H9 (cell line): Measurements from ENCODE around the gene NKD2. TPM values are rescaled to one million over a fixed set of nuclear protein-coding genes. Genes with fewer than 3 reads are reported as not detected.

Source experiments
- DNase-seq: peaks from one replicate; pipeline ENCODE4 v3.0.0-alpha.2; 2017
- H2AFZ ChIP-seq: one replicate; pipeline ENCODE4 v1.6.1; 2013; ENCODE audit warnings: mild to moderate bottlenecking, low read length, control low read depth, moderate library complexity
- H2AK5ac ChIP-seq: 2 replicates; pipeline ENCODE4 v1.6.1; 2013; ENCODE audit warnings: low read length, control low read depth, mixed read lengths; ENCODE audit not compliant: insufficient read length
- H2BK120ac ChIP-seq: one replicate; pipeline ENCODE4 v1.6.1; 2013; ENCODE audit warnings: low read depth, mild to moderate bottlenecking, low read length, control low read depth, inconsistent platforms; ENCODE audit not compliant: poor library complexity, severe bottlenecking
- H2BK12ac ChIP-seq: 2 replicates; pipeline ENCODE4 v1.6.1; 2013; ENCODE audit warnings: low read length, control low read depth, mixed read lengths, low read depth; ENCODE audit not compliant: insufficient read length
- H2BK15ac ChIP-seq: 2 replicates; pipeline ENCODE4 v1.6.1; 2013; ENCODE audit warnings: low read depth, low read length, control low read depth
- H2BK20ac ChIP-seq: one replicate; pipeline ENCODE4 v1.6.1; 2013; ENCODE audit warnings: low read depth, mild to moderate bottlenecking, low read length, control low read depth, inconsistent platforms; ENCODE audit not compliant: poor library complexity, severe bottlenecking
- H2BK5ac ChIP-seq: 2 replicates; pipeline ENCODE4 v1.6.1; 2013; ENCODE audit warnings: low read length, control low read depth, mixed read lengths; ENCODE audit not compliant: insufficient read length
- H3K14ac ChIP-seq: 2 replicates; pipeline ENCODE4 v1.6.1; 2013; ENCODE audit warnings: low read length, control low read depth; ENCODE audit not compliant: insufficient read depth
- H3K18ac ChIP-seq: 2 replicates; pipeline ENCODE4 v1.6.1; 2013; ENCODE audit warnings: low read depth, mild to moderate bottlenecking, mixed read lengths, low read length, control low read depth; ENCODE audit not compliant: insufficient read length
- H3K23ac ChIP-seq: 2 replicates; pipeline ENCODE4 v1.6.1; 2013; ENCODE audit warnings: low read length, control low read depth, mixed read lengths, low read depth; ENCODE audit not compliant: insufficient read length
- H3K23me2 ChIP-seq: 2 replicates; pipeline ENCODE4 v1.6.1; 2013; ENCODE audit warnings: low read depth, mild to moderate bottlenecking, mixed read lengths, low read length, control low read depth; ENCODE audit not compliant: insufficient read length, poor library complexity, severe bottlenecking
- H3K27ac ChIP-seq: 2 replicates; pipeline ENCODE4 v1.5.1; 2013; ENCODE audit warnings: low read length, control low read depth, mixed read lengths, low read depth; ENCODE audit not compliant: insufficient read length
- H3K27me3 ChIP-seq: 2 replicates; pipeline ENCODE4 v1.6.1; 2013; ENCODE audit warnings: low read length, control low read depth, inconsistent platforms; ENCODE audit not compliant: insufficient read depth
- H3K4ac ChIP-seq: 2 replicates; pipeline ENCODE4 v1.6.1; 2013; ENCODE audit warnings: low read depth, mild to moderate bottlenecking, control low read depth, inconsistent platforms, low read length, moderate library complexity
- H3K4me1 ChIP-seq: 2 replicates; pipeline ENCODE4 v1.6.1; 2013; ENCODE audit warnings: low read length, control low read depth, inconsistent platforms; ENCODE audit not compliant: insufficient read depth
- H3K4me2 ChIP-seq: 2 replicates; pipeline ENCODE4 v1.6.1; 2013; ENCODE audit warnings: low read length, control low read depth, mixed read lengths; ENCODE audit not compliant: insufficient read length, insufficient read depth
- H3K56ac ChIP-seq: 2 replicates; pipeline ENCODE4 v1.6.1; 2013; ENCODE audit warnings: low read depth, mild to moderate bottlenecking, mixed read lengths, low read length, control low read depth; ENCODE audit not compliant: insufficient read length
- H3K79me1 ChIP-seq: 2 replicates; pipeline ENCODE4 v1.6.1; 2013; ENCODE audit warnings: low read depth, mild to moderate bottlenecking, moderate library complexity, low read length, control low read depth, inconsistent platforms; ENCODE audit not compliant: insufficient read depth, poor library complexity, severe bottlenecking
- H3K79me2 ChIP-seq: 2 replicates; pipeline ENCODE4 v1.6.1; 2013; ENCODE audit warnings: low read length, control low read depth, inconsistent platforms; ENCODE audit not compliant: insufficient read depth
- H3K9ac ChIP-seq: 2 replicates; pipeline ENCODE4 v1.6.1; 2013; ENCODE audit warnings: low read length, control low read depth, mixed read lengths; ENCODE audit not compliant: insufficient read length; ENCODE audit errors: extremely low read depth
- H3K9me3 ChIP-seq: one replicate; pipeline ENCODE4 v1.6.1; 2013; ENCODE audit warnings: low read depth, low read length, inconsistent platforms; ENCODE audit not compliant: control insufficient read depth
- H3T11ph ChIP-seq: one replicate; pipeline ENCODE4 v1.6.1; 2013; ENCODE audit warnings: mild to moderate bottlenecking, low read length, control low read depth, inconsistent platforms
- H4K20me1 ChIP-seq: one replicate; pipeline ENCODE4 v1.6.1; 2013; ENCODE audit not compliant: control insufficient read depth, insufficient read length, insufficient read depth
- H4K5ac ChIP-seq: 2 replicates; pipeline ENCODE4 v1.6.1; 2013; ENCODE audit warnings: low read depth, mild to moderate bottlenecking, mixed read lengths, low read length, control low read depth; ENCODE audit not compliant: insufficient read length
- H4K8ac ChIP-seq: replicated peaks from 2 replicates; pipeline ENCODE4 v1.6.1; 2013; ENCODE audit warnings: low read length, control low read depth, mixed read lengths, low read depth; ENCODE audit not compliant: insufficient read length
- H4K91ac ChIP-seq: 2 replicates; pipeline ENCODE4 v1.6.1; 2013; ENCODE audit warnings: low read depth, mild to moderate bottlenecking, moderate library complexity, mixed read lengths, low read length, control low read depth; ENCODE audit not compliant: insufficient read length
- H3K27ac Mint-ChIP-seq, 3 experiments: 2 replicates in 2 of 3; 3 replicates in 1 of 3; pipeline ENCODE4 v1.8.0; 2020 to 2021; ENCODE audit warnings: mixed read lengths in 3 of 3, mild to moderate bottlenecking in 1 of 3, moderate library complexity in 1 of 3
- H3K27me3 Mint-ChIP-seq: 2 replicates; pipeline ENCODE4 v1.8.0; 2021; ENCODE audit warnings: low read depth, mild to moderate bottlenecking, moderate library complexity, mixed read lengths
- H3K36me3 Mint-ChIP-seq, 3 experiments: 2 replicates in 2 of 3; 3 replicates in 1 of 3; pipeline ENCODE4 v1.8.0; 2020 to 2021; ENCODE audit warnings: low read depth in 3 of 3, mixed read lengths in 3 of 3; ENCODE audit not compliant: insufficient read depth in 1 of 3
- H3K4me1 Mint-ChIP-seq, 2 experiments: 2 replicates each; pipeline ENCODE4 v1.8.0; 2020; ENCODE audit warnings: mixed read lengths in 2 of 2
- H3K4me3 Mint-ChIP-seq, 2 experiments: 2 replicates in 1 of 2; 3 replicates in 1 of 2; pipeline ENCODE4 v1.8.0; 2020 to 2021; ENCODE audit warnings: mild to moderate bottlenecking in 2 of 2, mixed read lengths in 2 of 2, moderate library complexity in 1 of 2
- H3K9me3 Mint-ChIP-seq, 2 experiments: 2 replicates in 1 of 2; 3 replicates in 1 of 2; pipeline ENCODE4 v1.8.0; 2020; ENCODE audit warnings: mild to moderate bottlenecking in 2 of 2, mixed read lengths in 2 of 2, moderate library complexity in 1 of 2
- WGBS: extraction: QIAGEN DNeasy Blood & Tissue Kit; methylation state at CpG from one replicate; pipeline ENCODE4 v1.1.7; 2013; ENCODE audit warnings: missing lambda C conversion rate, low lambda C conversion rate, mixed read lengths; ENCODE audit not compliant: insufficient read length; ENCODE audit errors: extremely low coverage; 5-methylcytosine and 5-hydroxymethylcytosine counted together
- total RNA-seq: library from RNA; stranded (reverse); gene quantifications from 2 replicates; pipeline ENCODE4 v1.2.1, GENCODE V29; 2021
- TF ChIP-seq, protein P1 (sequence below): fragments of 200-600 bp; sonication (generic); conservative IDR thresholded peaks from 3 replicates; pipeline ENCODE4 v1.8.0; 2021; ENCODE audit warnings: antibody characterized with exemption, mild to moderate bottlenecking

Gene NKD2
- total RNA-seq, 1 experiment from 2014 or later = 7.3 TPM

DNA sequence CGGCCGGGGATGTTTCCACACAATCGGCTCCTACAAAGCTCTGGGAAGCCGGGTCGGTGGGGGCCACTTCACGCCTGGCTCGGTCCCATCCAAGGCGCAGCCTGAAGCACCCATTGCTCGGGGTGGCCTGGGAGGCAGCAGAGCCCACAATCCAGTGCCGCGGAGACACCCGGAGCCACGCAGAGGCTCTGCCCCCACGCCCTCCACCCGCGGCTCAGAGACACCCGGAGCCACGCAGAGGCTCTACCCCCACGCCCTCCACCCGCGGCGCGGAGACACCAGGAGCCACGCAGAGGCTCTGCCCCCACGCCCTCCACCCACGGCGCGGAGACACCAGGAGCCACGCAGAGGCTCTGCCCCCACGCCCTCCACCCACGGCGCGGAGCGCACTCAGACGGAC, 71.4 kb downstream of the NKD2 start:
- WGBS = no CpG with 5 or more reads among the region's 35 CpGs
- no peak overlapping the region for H3K23ac ChIP-seq
- no peak overlapping the region for H3T11ph ChIP-seq
- H3K9me3 ChIP-seq = no peaks in the 10 kb centered on the region
- H2AK5ac ChIP-seq = no peak overlapping the region
- no peaks in the 10 kb centered on the region for H3K27me3 Mint-ChIP-seq
- H4K91ac ChIP-seq = no peak overlapping the region
- no peaks in the 10 kb centered on the region for H3K23me2 ChIP-seq
- H2BK15ac ChIP-seq = no peak overlapping the region
- H3K4me2 ChIP-seq = no peak overlapping the region
- no peaks in the 10 kb centered on the region for H3K27me3 ChIP-seq
- no peak overlapping the region for H2BK120ac ChIP-seq
- no peaks in the 10 kb centered on the region for H3K4me1 Mint-ChIP-seq
- no peak for DNase-seq
- no peaks in the 10 kb centered on the region for H3K4me1 ChIP-seq
- no peak overlapping the region for H3K56ac ChIP-seq
- H3K9ac ChIP-seq = no peak overlapping the region
- no peaks in the 10 kb centered on the region for H3K79me2 ChIP-seq
- no peak overlapping the region for H2BK5ac ChIP-seq
- H2AFZ ChIP-seq = no peak overlapping the region
- H4K5ac ChIP-seq = no peak overlapping the region
- H3K14ac ChIP-seq = no peak overlapping the region
- no peaks in the 10 kb centered on the region for H4K20me1 ChIP-seq
- H3K18ac ChIP-seq = no peak overlapping the region
- H2BK12ac ChIP-seq = no peak overlapping the region
- TF ChIP-seq, protein P1, sequence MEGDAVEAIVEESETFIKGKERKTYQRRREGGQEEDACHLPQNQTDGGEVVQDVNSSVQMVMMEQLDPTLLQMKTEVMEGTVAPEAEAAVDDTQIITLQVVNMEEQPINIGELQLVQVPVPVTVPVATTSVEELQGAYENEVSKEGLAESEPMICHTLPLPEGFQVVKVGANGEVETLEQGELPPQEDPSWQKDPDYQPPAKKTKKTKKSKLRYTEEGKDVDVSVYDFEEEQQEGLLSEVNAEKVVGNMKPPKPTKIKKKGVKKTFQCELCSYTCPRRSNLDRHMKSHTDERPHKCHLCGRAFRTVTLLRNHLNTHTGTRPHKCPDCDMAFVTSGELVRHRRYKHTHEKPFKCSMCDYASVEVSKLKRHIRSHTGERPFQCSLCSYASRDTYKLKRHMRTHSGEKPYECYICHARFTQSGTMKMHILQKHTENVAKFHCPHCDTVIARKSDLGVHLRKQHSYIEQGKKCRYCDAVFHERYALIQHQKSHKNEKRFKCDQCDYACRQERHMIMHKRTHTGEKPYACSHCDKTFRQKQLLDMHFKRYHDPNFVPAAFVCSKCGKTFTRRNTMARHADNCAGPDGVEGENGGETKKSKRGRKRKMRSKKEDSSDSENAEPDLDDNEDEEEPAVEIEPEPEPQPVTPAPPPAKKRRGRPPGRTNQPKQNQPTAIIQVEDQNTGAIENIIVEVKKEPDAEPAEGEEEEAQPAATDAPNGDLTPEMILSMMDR = no peak
- no peak overlapping the region for H4K8ac ChIP-seq
- no peak overlapping the region for H2BK20ac ChIP-seq
- no peak overlapping the region for H3K27ac ChIP-seq
- peaks cover 10 to 41% (median 28%) of the 10 kb centered on the region in 3 experiments for H3K36me3 Mint-ChIP-seq
- H3K4me3 Mint-ChIP-seq = no peak overlapping the region
- no peak overlapping the region for H3K4ac ChIP-seq
- H3K9me3 Mint-ChIP-seq = no peaks in the 10 kb centered on the region
- H3K27ac Mint-ChIP-seq = no peak overlapping the region; a peak in 1 of 7 replicates
- H3K79me1 ChIP-seq = no peaks in the 10 kb centered on the region
